ENCODE data around the gene TGFB2. TPM values are rescaled to one million over a fixed set of nuclear protein-coding genes. Genes with fewer than 3 reads are reported as not detected.

Gene TGFB2
- total RNA-seq, 4 donors from 2014 or later: 0.40 to 1.9 (median 0.57) TPM

- intact Hi-C loops (cut with DNase I): no loop called here
- Histone ChIP-seq H3K27ac (no peak overlapping the region), H3K27me3 (no peaks in the 10 kb centered on the region), H3K9me3 (no peaks in the 10 kb centered on the region), H3K4me1 (peaks cover 0 to 4% (median 0%) of the 10 kb centered on the region in 3 donors), H3K4me3 (no peak overlapping the region), H3K36me3 (no peaks in the 10 kb centered on the region)
- TF ChIP-seq POLR2A (IDR thresholded peaks at IDR 0.05) (no peak), CTCF (IDR thresholded peaks at IDR 0.05) (no peak)
- DNase-seq: no peak
- WGBS, 2 donors: 85 to 93% methylated on average over 3 of the region's 3 CpGs
Observed at GRCh38 chr1:218488986-218489385, 143.8 kb downstream of the TGFB2 start.

GRCh38 chr1:218490406-218490922, 145.3 kb downstream of the TGFB2 start:
- Histone ChIP-seq H3K4me1 (peaks cover 0 to 4% (median 0%) of the 10 kb centered on the region in 3 donors), H3K36me3 (no peaks in the 10 kb centered on the region), H3K27ac (no peak overlapping the region), H3K4me3 (no peak overlapping the region), H3K27me3 (no peaks in the 10 kb centered on the region), H3K9me3 (no peaks in the 10 kb centered on the region)
- TF ChIP-seq CTCF (IDR thresholded peaks at IDR 0.05): no peak
- no peak for TF ChIP-seq POLR2A (IDR thresholded peaks at IDR 0.05)
- 88 to 91% methylated on average over 1 of the region's 1 CpG for WGBS, 2 donors
- DNase-seq: no peak
- intact Hi-C loops (cut with DNase I): no loop called here

GRCh38 chr1:218492874-218493273, 147.7 kb downstream of the TGFB2 start:
- intact Hi-C loops (cut with DNase I): no loop called here
- Histone ChIP-seq H3K27me3 (no peaks in the 10 kb centered on the region), H3K9me3 (no peaks in the 10 kb centered on the region), H3K27ac (no peak overlapping the region), H3K4me1 (peaks cover 0 to 3% (median 0%) of the 10 kb centered on the region in 3 donors), H3K36me3 (no peaks in the 10 kb centered on the region), H3K4me3 (no peak overlapping the region)
- TF ChIP-seq POLR2A (IDR thresholded peaks at IDR 0.05): no peak
- no peak for TF ChIP-seq CTCF (IDR thresholded peaks at IDR 0.05)
- 63 to 64% methylated on average over 2 of the region's 2 CpGs for WGBS, 2 donors
- DNase-seq: no peak

DNA sequence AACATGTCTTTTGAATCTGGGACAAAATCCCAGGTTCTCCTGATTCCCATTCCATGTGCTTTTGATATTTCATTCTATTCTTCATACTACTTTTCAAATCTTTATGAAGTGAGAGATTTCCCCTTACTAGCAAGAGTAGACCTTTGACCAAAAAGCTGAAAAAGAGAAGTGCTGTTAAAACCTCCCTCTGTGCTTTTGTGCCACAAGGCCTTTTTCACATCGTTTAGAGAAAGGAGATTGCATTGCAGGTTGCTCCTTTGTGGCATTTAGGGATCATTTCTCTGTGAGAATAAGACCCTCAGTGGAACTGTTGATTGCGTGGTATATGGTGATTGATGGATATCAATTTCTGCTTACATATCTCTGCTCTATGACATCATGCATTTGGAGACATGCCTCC, 148.8 kb downstream of the TGFB2 start:
- intact Hi-C loops (cut with DNase I): no loop called here
- WGBS, 2 donors: 57 to 76% methylated on average over 2 of the region's 2 CpGs
- TF ChIP-seq CTCF (IDR thresholded peaks at IDR 0.05): no peak
- TF ChIP-seq POLR2A (IDR thresholded peaks at IDR 0.05): no peak
- Histone ChIP-seq H3K9me3 (no peaks in the 10 kb centered on the region), H3K36me3 (no peaks in the 10 kb centered on the region), H3K27me3 (no peaks in the 10 kb centered on the region), H3K4me3 (no peak overlapping the region), H3K27ac (no peak overlapping the region), H3K4me1 (peaks cover 0 to 7% (median 3%) of the 10 kb centered on the region in 3 donors)
- DNase-seq: no peak

Small RNA genes lying within 50 kb of the gene (small RNA-seq; reads per million reads assigned to genes)
- 0 reads per million in 4 donors for gene AC096638.1

Other genes starting within 250 kb of the TGFB2 start
- 1 to 10 TPM; 4.6 to 9.3 (median 8.4) TPM for gene RRP15, start 60.0 kb upstream of the TGFB2 start, total RNA-seq